ENCODE measurements around the gene FBL. TPM values are rescaled to one million over a fixed set of nuclear protein-coding genes. Genes with fewer than 3 reads are reported as not detected.

The FBL gene
- total and polyA plus RNA-seq, 2 of the 13 experiments (the other 11 are each of a cell fraction or from before 2014, with no cell fraction given): 153 to 468 TPM

GRCh38 chr19:39845933-39846677 lies at the start of gene FBL (continued):
- TF ChIP-seq ZNF407 (CRISPR knock-in tag; IDR thresholded peaks at IDR 0.05; ENCODE audit: not compliant biosample characterization) (no peak), SNRNP70 (IDR thresholded peaks at IDR 0.05; ENCODE audit: low read depth, low read length) (no peak), HOXA7 (CRISPR knock-in tag; IDR thresholded peaks at IDR 0.05) (no peak), ZNF232 (CRISPR knock-in tag; IDR thresholded peaks at IDR 0.05; ENCODE audit: borderline replicate concordance) (peak; percentile 61; the same call in 1 of the 2 replicates), ZNF550 (CRISPR knock-in tag; IDR thresholded peaks at IDR 0.05; ENCODE audit: borderline replicate concordance) (no peak), MYPOP (CRISPR knock-in tag; IDR thresholded peaks at IDR 0.05) (peak; percentile 43; the same call in 1 of the 2 replicates), RAD51 (IDR thresholded peaks at IDR 0.05; ENCODE audit: borderline replicate concordance) (no peak), TEAD3 (CRISPR knock-in tag; optimal IDR thresholded peaks at IDR 0.05; ENCODE audit: borderline replicate concordance) (peak; percentile 42), SIX1 (CRISPR knock-in tag; IDR thresholded peaks at IDR 0.05; ENCODE audit: borderline replicate concordance) (no peak), ZNF556 (CRISPR knock-in tag; IDR thresholded peaks at IDR 0.05; ENCODE audit: borderline replicate concordance) (no peak), PCBP2 (optimal IDR thresholded peaks at IDR 0.05; ENCODE audit: low read depth, low read length, poor library complexity, severe bottlenecking) (no peak), ZNF24 (IDR thresholded peaks at IDR 0.05) (no peak), MAX (IDR thresholded peaks at IDR 0.05) (peak; percentile 95), NR0B2 (CRISPR knock-in tag; IDR thresholded peaks at IDR 0.05) (peak; percentile 69), ZNF772 (CRISPR knock-in tag; IDR thresholded peaks at IDR 0.05) (no peak), ZNF709 (CRISPR knock-in tag; IDR thresholded peaks at IDR 0.05) (peak; percentile 54; the same call in 1 of the 2 replicates)
- TF ChIP-seq, protein P1, sequence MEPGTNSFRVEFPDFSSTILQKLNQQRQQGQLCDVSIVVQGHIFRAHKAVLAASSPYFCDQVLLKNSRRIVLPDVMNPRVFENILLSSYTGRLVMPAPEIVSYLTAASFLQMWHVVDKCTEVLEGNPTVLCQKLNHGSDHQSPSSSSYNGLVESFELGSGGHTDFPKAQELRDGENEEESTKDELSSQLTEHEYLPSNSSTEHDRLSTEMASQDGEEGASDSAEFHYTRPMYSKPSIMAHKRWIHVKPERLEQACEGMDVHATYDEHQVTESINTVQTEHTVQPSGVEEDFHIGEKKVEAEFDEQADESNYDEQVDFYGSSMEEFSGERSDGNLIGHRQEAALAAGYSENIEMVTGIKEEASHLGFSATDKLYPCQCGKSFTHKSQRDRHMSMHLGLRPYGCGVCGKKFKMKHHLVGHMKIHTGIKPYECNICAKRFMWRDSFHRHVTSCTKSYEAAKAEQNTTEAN (CRISPR knock-in tag; conservative IDR thresholded peaks at IDR 0.05): peak; percentile 70; the same call in 1 of the 2 replicates
